Natural killer cell (primary cell): Measurements from ENCODE around the gene DTNBP1. TPM values are rescaled to one million over a fixed set of nuclear protein-coding genes. Genes with fewer than 3 reads are reported as not detected.

Source experiments
- ATAC-seq, 3 donors: fragments of 150-1000 bp in 2 of 3; fragments of 200-7000 bp in 1 of 3; cut with Tn5 transposase; 1 replicate in 1 of 3; 2 replicates in 2 of 3; pipeline ENCODE4 v1.10.0; 2021; ENCODE audit warnings: mild to moderate bottlenecking in 2 of 3, moderate library complexity in 2 of 3
- DNase-seq, 2 donors: peaks; one replicate each; pipeline versions ENCODE4 v3.0.0 to v3.0.0-alpha.2; 2013 to 2021; ENCODE audit warnings: mixed read lengths in 1 of 2
- H3K27ac ChIP-seq: one replicate; pipeline ENCODE4 v1.5.1; 2013; ENCODE audit warnings: mild to moderate bottlenecking, low read length
- H3K27me3 ChIP-seq: one replicate; pipeline ENCODE4 v1.6.1; 2013; ENCODE audit warnings: low read length; ENCODE audit not compliant: control insufficient read depth, insufficient read depth
- H3K36me3 ChIP-seq: one replicate; pipeline ENCODE4 v1.6.1; 2013; ENCODE audit warnings: low read length; ENCODE audit not compliant: control insufficient read depth, insufficient read depth
- H3K4me1 ChIP-seq: one replicate; pipeline ENCODE4 v1.6.1; 2013; ENCODE audit warnings: low read length; ENCODE audit not compliant: control insufficient read depth, insufficient read depth
- H3K4me3 ChIP-seq: one replicate; pipeline ENCODE4 v1.5.1; 2013; ENCODE audit warnings: low read length
- H3K9me3 ChIP-seq: one replicate; pipeline ENCODE4 v1.6.1; 2013; ENCODE audit warnings: low read length; ENCODE audit not compliant: control insufficient read depth, insufficient read depth
- H3K27ac Mint-ChIP-seq, 2 donors: one replicate each; pipeline ENCODE4 v1.8.0; 2022; ENCODE audit warnings: mild to moderate bottlenecking in 2 of 2, mixed read lengths in 2 of 2, moderate library complexity in 1 of 2
- H3K27me3 Mint-ChIP-seq, 2 donors: one replicate each; pipeline ENCODE4 v1.8.0; 2022; ENCODE audit warnings: low read depth in 2 of 2, mixed read lengths in 2 of 2
- H3K36me3 Mint-ChIP-seq: one replicate; pipeline ENCODE4 v1.8.0; 2022; ENCODE audit warnings: mixed read lengths
- H3K4me1 Mint-ChIP-seq, 2 donors: one replicate each; pipeline ENCODE4 v1.8.0; 2022; ENCODE audit warnings: mixed read lengths in 2 of 2
- H3K4me3 Mint-ChIP-seq: one replicate; pipeline ENCODE4 v1.8.0; 2022; ENCODE audit warnings: mild to moderate bottlenecking, moderate library complexity, mixed read lengths
- H3K9me3 Mint-ChIP-seq, 2 donors: one replicate each; pipeline ENCODE4 v1.8.0; 2022; ENCODE audit warnings: mixed read lengths in 2 of 2
- CTCF ChIP-seq: fragments of 200-600 bp; IDR thresholded peaks from one replicate; pipeline ENCODE4 v1.8.0; 2022; ENCODE audit warnings: antibody characterized with exemption
- WGBS: methylation state at CpG from one replicate; pipeline ENCODE4 v1.1.7; 2013; ENCODE audit warnings: missing lambda C conversion rate; ENCODE audit not compliant: insufficient coverage; 5-methylcytosine and 5-hydroxymethylcytosine counted together
- intact Hi-C: fragments of 100-400 bp; cut with micrococcal nuclease; formaldehyde crosslinking; loops from one replicate; pipeline ENCODE4 v1.14.2; 2022
- total RNA-seq, 4 donors: library from RNA; stranded (reverse); fragments of 120-200 nt in 1 of 4; gene quantifications; one replicate each; pipeline versions ENCODE4 v1.2.3 to v1.2.4, GENCODE V29; 2013 to 2022

Gene DTNBP1
- total RNA-seq, 3 donors from 2014 or later (not counting 1 experiment from before 2014, with no cell fraction given), result 31.6 to 42.2 (median 38.4) TPM

GRCh38 chr6:15487262-15487661, 175.6 kb downstream of the DTNBP1 start:
- Mint-ChIP-seq H3K9me3 (no peaks in the 10 kb centered on the region), H3K27me3 (no peaks in the 10 kb centered on the region), H3K4me3 (no peak overlapping the region), H3K36me3 (no peaks in the 10 kb centered on the region), H3K27ac (peak overlapping the region in 1 of 2 donors; percentile 38), H3K4me1 (peaks cover 50 to 71% of the 10 kb centered on the region in 2 donors)
- H3K27ac ChIP-seq, result no peak overlapping the region
- peaks cover 11% of the 10 kb centered on the region for H3K4me1 ChIP-seq
- H3K9me3 ChIP-seq, result no peaks in the 10 kb centered on the region
- no peak for DNase-seq
- no peaks in the 10 kb centered on the region for H3K27me3 ChIP-seq
- no peak for TF ChIP-seq CTCF
- ATAC-seq, result no peak
- WGBS, result 98% methylated on average over 13 of the region's 13 CpGs
- H3K4me3 ChIP-seq, result no peak overlapping the region
- H3K36me3 ChIP-seq, result peaks cover 22% of the 10 kb centered on the region
- intact Hi-C loops, result no loop called here

- Mint-ChIP-seq H3K27me3 (no peaks in the 10 kb centered on the region), H3K36me3 (no peaks in the 10 kb centered on the region), H3K4me3 (no peak overlapping the region), H3K4me1 (peaks cover 48 to 70% of the 10 kb centered on the region in 2 donors), H3K27ac (peak overlapping the region; percentile 27 to 38), H3K9me3 (no peaks in the 10 kb centered on the region)
- Histone ChIP-seq H3K36me3 (peaks cover 22% of the 10 kb centered on the region), H3K4me3 (no peak overlapping the region), H3K9me3 (no peaks in the 10 kb centered on the region), H3K27me3 (no peaks in the 10 kb centered on the region), H3K27ac (no peak overlapping the region), H3K4me1 (peaks cover 7% of the 10 kb centered on the region)
- DNase-seq, result no peak
- 67% methylated on average over 2 of the region's 2 CpGs for WGBS
- no peak for TF ChIP-seq CTCF
- ATAC-seq, result no peak
- intact Hi-C loops, result no loop called here
These were observed 176.9 kb downstream of the DTNBP1 start for GRCh38 chr6:15485936-15486335.

GRCh38 chr6:15484821-15485220, 178.0 kb downstream of the DTNBP1 start:
- TF ChIP-seq CTCF, result no peak
- Mint-ChIP-seq H3K27ac (peak overlapping the region in 1 of 2 donors; percentile 47), H3K36me3 (no peaks in the 10 kb centered on the region), H3K27me3 (no peaks in the 10 kb centered on the region), H3K9me3 (no peaks in the 10 kb centered on the region), H3K4me3 (no peak overlapping the region), H3K4me1 (peaks cover 49 to 70% of the 10 kb centered on the region in 2 donors)
- no peak for DNase-seq
- no peak for ATAC-seq
- Histone ChIP-seq H3K9me3 (no peaks in the 10 kb centered on the region), H3K36me3 (peaks cover 22% of the 10 kb centered on the region), H3K27ac (no peak overlapping the region), H3K4me3 (no peak overlapping the region), H3K27me3 (no peaks in the 10 kb centered on the region), H3K4me1 (peaks cover 7% of the 10 kb centered on the region)
- intact Hi-C loops, result no loop called here
- WGBS, result 99% methylated on average over 3 of the region's 4 CpGs

- DNase-seq (no peak), ATAC-seq (no peak)
- Histone ChIP-seq H3K4me3 (no peak overlapping the region), H3K36me3 (peaks cover 19% of the 10 kb centered on the region), H3K27ac (no peak overlapping the region), H3K27me3 (no peaks in the 10 kb centered on the region), H3K4me1 (peaks cover 4% of the 10 kb centered on the region), H3K9me3 (no peaks in the 10 kb centered on the region)
- intact Hi-C loops, result no loop called here
- Mint-ChIP-seq H3K9me3 (no peaks in the 10 kb centered on the region), H3K27me3 (no peaks in the 10 kb centered on the region), H3K27ac (peak overlapping the region in 1 of 2 donors; percentile 47), H3K4me3 (no peak overlapping the region), H3K36me3 (no peaks in the 10 kb centered on the region), H3K4me1 (peaks cover 51 to 70% of the 10 kb centered on the region in 2 donors)
- no peak for TF ChIP-seq CTCF
- WGBS, result 94% methylated on average over 3 of the region's 3 CpGs
These were observed 178.7 kb downstream of the DTNBP1 start for GRCh38 chr6:15484140-15484539.
